ENCODE data around the gene SON.
A peak's percentile ranks its signal among the peaks of the same experiment; 100 is the strongest.

SON gene

DNA sequence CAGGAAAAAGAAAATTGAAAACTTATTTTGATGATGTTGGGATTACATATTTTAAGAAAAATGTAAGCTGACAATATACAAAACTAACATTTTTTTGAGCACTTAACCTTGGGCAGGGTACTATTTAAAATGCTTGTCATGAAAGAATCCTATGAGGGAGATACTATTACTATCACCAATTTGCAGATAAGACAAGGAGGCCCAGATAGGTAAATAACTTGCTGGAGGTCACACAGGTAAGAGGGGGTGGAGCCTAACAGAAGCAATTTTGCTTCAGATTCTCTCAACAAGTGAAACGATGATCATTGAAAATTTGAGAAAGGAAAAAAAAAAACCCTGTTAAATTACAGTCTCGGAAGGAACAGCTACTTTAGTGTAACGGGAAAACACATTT, 2.1 kb upstream of the SON start:
- H3K9ac ChIP-seq, result peak overlapping the region; percentile 99
- peak overlapping the region; percentile 94 for H3K4me2 ChIP-seq
- peaks cover 21% of the 10 kb centered on the region for H4K20me1 ChIP-seq (ENCODE audit: insufficient read depth)
- no peak overlapping the region for H2AFZ ChIP-seq (ENCODE audit: low read depth)
- no peak overlapping the region for H3K4me3 ChIP-seq (IDR thresholded peaks at IDR 0.05; ENCODE audit: insufficient read depth, low read depth, low read length)
- peak overlapping the region; percentile 100 for H3K27ac ChIP-seq
- peaks cover 87% of the 10 kb centered on the region for H3K79me2 ChIP-seq (ENCODE audit: insufficient read depth, low read depth)
- TF ChIP-seq, protein P1, sequence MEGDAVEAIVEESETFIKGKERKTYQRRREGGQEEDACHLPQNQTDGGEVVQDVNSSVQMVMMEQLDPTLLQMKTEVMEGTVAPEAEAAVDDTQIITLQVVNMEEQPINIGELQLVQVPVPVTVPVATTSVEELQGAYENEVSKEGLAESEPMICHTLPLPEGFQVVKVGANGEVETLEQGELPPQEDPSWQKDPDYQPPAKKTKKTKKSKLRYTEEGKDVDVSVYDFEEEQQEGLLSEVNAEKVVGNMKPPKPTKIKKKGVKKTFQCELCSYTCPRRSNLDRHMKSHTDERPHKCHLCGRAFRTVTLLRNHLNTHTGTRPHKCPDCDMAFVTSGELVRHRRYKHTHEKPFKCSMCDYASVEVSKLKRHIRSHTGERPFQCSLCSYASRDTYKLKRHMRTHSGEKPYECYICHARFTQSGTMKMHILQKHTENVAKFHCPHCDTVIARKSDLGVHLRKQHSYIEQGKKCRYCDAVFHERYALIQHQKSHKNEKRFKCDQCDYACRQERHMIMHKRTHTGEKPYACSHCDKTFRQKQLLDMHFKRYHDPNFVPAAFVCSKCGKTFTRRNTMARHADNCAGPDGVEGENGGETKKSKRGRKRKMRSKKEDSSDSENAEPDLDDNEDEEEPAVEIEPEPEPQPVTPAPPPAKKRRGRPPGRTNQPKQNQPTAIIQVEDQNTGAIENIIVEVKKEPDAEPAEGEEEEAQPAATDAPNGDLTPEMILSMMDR (conservative IDR thresholded peaks at IDR 0.05; ENCODE audit: low read depth, low read length), result no peak
- peaks cover 36% of the 10 kb centered on the region for H3K4me1 ChIP-seq (ENCODE audit: low read depth, poor library complexity, severe bottlenecking)
- peaks cover 26% of the 10 kb centered on the region; the same call in 1 of the 2 replicates for H3K36me3 ChIP-seq (ENCODE audit: insufficient read depth)
- H3K27me3 ChIP-seq (ENCODE audit: insufficient read depth, low read depth), result no peaks in the 10 kb centered on the region

DNA sequence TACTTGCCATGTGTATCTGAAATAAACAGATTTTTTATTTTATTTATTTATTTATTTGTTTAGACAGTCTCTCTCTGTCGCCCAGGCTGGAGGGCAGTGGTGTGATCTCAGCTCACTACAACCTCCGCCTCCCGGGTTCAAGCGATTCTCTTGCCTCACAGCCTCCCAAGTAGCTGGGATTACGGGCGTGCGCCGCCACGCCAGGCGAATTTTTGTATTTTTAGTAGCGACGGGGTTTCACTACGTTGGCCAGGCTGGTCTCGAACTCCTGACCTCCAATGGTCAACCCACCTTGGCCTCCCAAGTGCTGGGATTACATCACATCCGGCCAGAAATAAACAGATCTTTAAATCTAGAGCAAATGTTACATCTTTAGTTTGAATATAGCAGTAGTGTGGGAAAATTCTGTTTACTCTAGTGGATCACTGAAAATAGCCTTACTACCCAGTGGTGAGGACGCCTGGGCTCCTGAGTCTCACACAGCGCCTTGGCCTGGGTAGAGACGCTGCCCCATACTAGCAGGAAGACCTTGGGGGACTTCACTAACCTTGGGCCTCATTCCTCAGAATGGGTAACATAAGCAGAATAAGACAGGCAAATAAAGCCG, 1.6 kb upstream of the SON start:
- Histone ChIP-seq H4K20me1 (ENCODE audit: insufficient read depth) (peaks cover 26% of the 10 kb centered on the region), H3K27ac (peak overlapping the region; percentile 100), H3K4me1 (ENCODE audit: low read depth, poor library complexity, severe bottlenecking) (peaks cover 41% of the 10 kb centered on the region), H3K79me2 (ENCODE audit: insufficient read depth, low read depth) (peaks cover 87% of the 10 kb centered on the region), H3K4me2 (peak overlapping the region; percentile 94), H3K36me3 (ENCODE audit: insufficient read depth) (peaks cover 26% of the 10 kb centered on the region; the same call in 1 of the 2 replicates), H3K27me3 (ENCODE audit: insufficient read depth, low read depth) (no peaks in the 10 kb centered on the region), H3K9ac (peak overlapping the region; percentile 99), H2AFZ (ENCODE audit: low read depth) (peak overlapping the region; percentile 62; the same call in 1 of the 2 replicates), H3K4me3 (IDR thresholded peaks at IDR 0.05; ENCODE audit: insufficient read depth, low read depth, low read length) (no peak overlapping the region)
- TF ChIP-seq, protein P1 (conservative IDR thresholded peaks at IDR 0.05; ENCODE audit: low read depth, low read length), result no peak

DNA sequence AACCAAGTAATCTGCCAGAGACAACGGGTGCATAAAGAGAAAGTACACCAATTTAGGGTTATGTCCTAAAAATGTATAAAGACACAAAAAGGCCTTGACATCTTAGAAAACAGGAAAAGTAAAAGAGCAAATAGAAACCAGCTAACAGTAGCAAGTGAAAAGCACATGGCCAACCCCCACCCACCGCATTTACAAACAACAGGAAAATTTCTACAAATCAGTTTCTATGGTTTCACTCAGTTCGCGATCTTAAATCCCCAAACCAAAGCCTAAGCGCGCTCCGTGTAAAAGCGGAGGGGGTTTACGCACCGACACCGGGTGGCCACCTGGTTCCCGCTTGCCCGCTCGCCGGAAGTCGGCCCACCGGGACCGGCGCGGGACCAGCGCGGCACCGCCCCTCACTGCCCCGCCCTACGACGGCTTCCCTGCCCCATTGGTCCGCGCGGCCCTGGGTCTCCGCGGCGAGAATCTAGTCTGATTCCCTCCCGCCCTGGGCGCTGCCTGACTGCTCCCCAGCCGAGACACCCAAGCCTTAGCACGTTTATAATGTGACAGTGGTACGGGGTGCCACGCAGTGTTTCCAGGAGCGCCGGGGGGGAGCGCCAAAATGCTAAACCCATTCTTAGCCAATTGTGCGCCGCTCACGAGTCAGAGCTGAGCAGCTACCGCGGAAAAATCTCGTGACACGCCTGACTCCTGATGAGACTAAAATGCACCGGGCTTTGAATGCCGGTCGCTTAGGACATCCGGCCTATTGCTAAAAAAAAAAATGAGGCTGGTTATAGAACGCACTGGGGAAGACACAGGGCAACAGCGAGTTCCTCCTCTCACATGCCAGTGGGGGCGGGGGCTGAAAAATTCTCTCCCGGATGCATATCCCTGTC, 840 bp upstream of the SON start, which contains the start of gene GART:
Gene GART (minus strand): TSS at position 362 of the 884 bp plus-strand sequence. CDS start 2,802 bp downstream, outside the sequence.
- H3K27ac ChIP-seq, result peak within 1 kb of the TSS; percentile 100
- TF ChIP-seq, protein P1 (conservative IDR thresholded peaks at IDR 0.05; ENCODE audit: low read depth, low read length), result no peak
- peak within 1 kb of the TSS; percentile 94 for H3K4me2 ChIP-seq
- peak within 1 kb of the TSS; percentile 62 for H2AFZ ChIP-seq (ENCODE audit: low read depth)
- H3K79me2 ChIP-seq (ENCODE audit: insufficient read depth, low read depth), result peaks cover 87% of the 10 kb centered on the region
- peak within 1 kb of the TSS; percentile 99 for H3K9ac ChIP-seq
- no peaks in the 10 kb centered on the region for H3K27me3 ChIP-seq (ENCODE audit: insufficient read depth, low read depth)
- peaks cover 32% of the 10 kb centered on the region for H4K20me1 ChIP-seq (ENCODE audit: insufficient read depth)
- peaks cover 24% of the 10 kb centered on the region; the same call in 1 of the 2 replicates for H3K36me3 ChIP-seq (ENCODE audit: insufficient read depth)
- H3K4me1 ChIP-seq (ENCODE audit: low read depth, poor library complexity, severe bottlenecking), result peaks cover 46% of the 10 kb centered on the region
- no peak within 1 kb of the TSS for H3K4me3 ChIP-seq (IDR thresholded peaks at IDR 0.05; ENCODE audit: insufficient read depth, low read depth, low read length)

DNA sequence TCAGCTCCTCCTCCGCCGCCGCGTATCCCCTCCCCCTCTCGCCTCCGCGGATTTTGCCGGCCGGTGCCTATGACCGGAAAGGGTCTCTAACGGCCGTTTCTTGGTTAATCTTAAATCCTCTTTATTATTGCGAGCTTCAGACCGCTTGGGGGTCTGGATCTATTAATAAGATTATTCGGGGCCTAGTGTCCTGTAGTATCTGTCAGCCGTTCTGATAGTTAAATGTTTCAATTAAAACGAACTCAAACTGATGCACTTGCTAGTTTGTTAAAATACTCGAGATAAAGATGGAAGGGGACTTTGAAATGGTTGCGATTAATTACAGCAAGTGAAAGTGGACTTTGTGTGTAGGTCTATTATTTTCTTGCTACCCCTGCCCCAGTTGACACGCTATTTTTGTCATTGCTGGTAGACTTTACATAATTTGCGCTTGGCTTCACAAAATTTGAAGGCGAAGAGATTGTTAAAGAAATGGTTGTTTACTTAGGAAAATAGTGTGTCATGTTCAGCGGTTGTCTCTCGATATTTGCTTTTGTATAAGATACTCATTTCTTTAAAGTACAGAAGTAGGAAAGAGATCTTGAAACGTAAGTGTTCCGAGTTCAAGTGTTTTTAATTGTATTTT, 779 bp downstream of the SON start:
- Histone ChIP-seq H4K20me1 (ENCODE audit: insufficient read depth) (peaks cover 40% of the 10 kb centered on the region), H3K9ac (peak overlapping the region; percentile 99), H3K4me2 (peak overlapping the region; percentile 87), H3K36me3 (ENCODE audit: insufficient read depth) (peaks cover 29% of the 10 kb centered on the region; the same call in 1 of the 2 replicates), H3K4me3 (IDR thresholded peaks at IDR 0.05; ENCODE audit: insufficient read depth, low read depth, low read length) (no peak overlapping the region), H2AFZ (ENCODE audit: low read depth) (peak overlapping the region; percentile 30; the same call in 1 of the 2 replicates), H3K4me1 (ENCODE audit: low read depth, poor library complexity, severe bottlenecking) (peaks cover 46% of the 10 kb centered on the region), H3K79me2 (ENCODE audit: insufficient read depth, low read depth) (peaks cover 88% of the 10 kb centered on the region), H3K27ac (peak overlapping the region; percentile 100), H3K27me3 (ENCODE audit: insufficient read depth, low read depth) (no peaks in the 10 kb centered on the region)
- TF ChIP-seq, protein P1 (conservative IDR thresholded peaks at IDR 0.05; ENCODE audit: low read depth, low read length), result no peak

All from KMS-11 (cell line).